Stimulated activated CD8-positive, alpha-beta memory T cell treated with anti-CD3 and anti-CD28 coated beads, Interleukin-12 subunit alpha, Interleukin-12 subunit beta, amount 100 ng/mL, for 24 hours (primary cell): ENCODE data around the gene KCNG1.
"Not testable (repeated sequence)": the region's sequence is repeated elsewhere in the genome, so short reads cannot be mapped to it uniquely, and the experiment has no call there.

Experiments
- DNase-seq: peaks from one replicate; pipeline ENCODE4 v3.0.0-alpha.2; 2020; ENCODE audit errors: extremely low read depth

KCNG1 gene

GRCh38 chr20:51022803-51023616 lies at the start of gene KCNG1:
Gene KCNG1, minus strand, starts transcription at chr20:51023107. Its CDS starts 12,769 bp downstream, at chr20:51010338.
- DNase-seq = no peak

- no peak for DNase-seq
These were observed 47.7 kb upstream of the KCNG1 start for GRCh38 chr20:51070621-51071020.

- no peak for DNase-seq
These were observed 44.9 kb upstream of the KCNG1 start for GRCh38 chr20:51067792-51068191.

- DNase-seq = no peak
These were observed 42.7 kb upstream of the KCNG1 start for GRCh38 chr20:51065615-51066014.

GRCh38 chr20:51064137-51064536 lies 41.2 kb upstream of the KCNG1 start:
- DNase-seq = no peak

- peak; percentile 12 for DNase-seq
These were observed 39.2 kb upstream of the KCNG1 start for GRCh38 chr20:51062065-51062464.

- DNase-seq = no peak
These were observed 38.6 kb upstream of the KCNG1 start for GRCh38 chr20:51061418-51062045.

- no peak for DNase-seq
These were observed 37.4 kb upstream of the KCNG1 start for GRCh38 chr20:51060301-51060700.

- DNase-seq = no peak
These were observed 37.0 kb upstream of the KCNG1 start for GRCh38 chr20:51059862-51060261.

- no peak for DNase-seq
These were observed 35.1 kb upstream of the KCNG1 start for GRCh38 chr20:51058017-51058416.

GRCh38 chr20:51054233-51054632 lies 31.3 kb upstream of the KCNG1 start:
- no peak for DNase-seq

- no peak for DNase-seq
These were observed 27.7 kb upstream of the KCNG1 start for GRCh38 chr20:51050531-51051075.

GRCh38 chr20:51046021-51046985 lies 23.4 kb upstream of the KCNG1 start:
- no peak for DNase-seq

GRCh38 chr20:51045492-51045891 lies 22.6 kb upstream of the KCNG1 start:
- not testable (repeated sequence) for DNase-seq

- no peak for DNase-seq
These were observed 21.9 kb upstream of the KCNG1 start for GRCh38 chr20:51044796-51045195.

GRCh38 chr20:51043811-51044210 lies 20.9 kb upstream of the KCNG1 start:
- DNase-seq = no peak

- DNase-seq = no peak
These were observed 19.8 kb upstream of the KCNG1 start for GRCh38 chr20:51042657-51043247.

GRCh38 chr20:51042064-51042463 lies 19.2 kb upstream of the KCNG1 start:
- DNase-seq = no peak

- DNase-seq = no peak
These were observed 14.7 kb upstream of the KCNG1 start for GRCh38 chr20:51037532-51038115.

GRCh38 chr20:51036827-51037531 lies 14.1 kb upstream of the KCNG1 start:
- DNase-seq = no peak
